Measurements from ENCODE around the gene SCIMP.

Gene SCIMP

GRCh38 chr17:5257124-5257523, 22.5 kb upstream of the SCIMP start:
- ChIA-PET POLR2A (no interaction called here), CTCF (no interaction called here)
- TF ChIP-seq ARNT (IDR thresholded peaks at IDR 0.05) (no peak), FOXK2 (IDR thresholded peaks at IDR 0.05) (no peak), NFRKB (IDR thresholded peaks at IDR 0.05) (no peak), FOXM1 (IDR thresholded peaks at IDR 0.05; ENCODE audit: borderline replicate concordance) (no peak), PKNOX1 (IDR thresholded peaks at IDR 0.05) (no peak), ZNF384 (IDR thresholded peaks at IDR 0.05) (no peak), TARDBP (IDR thresholded peaks at IDR 0.05) (no peak), SUZ12 (IDR thresholded peaks at IDR 0.05) (no peak)
- no peak for DNase-seq (ENCODE audit: extremely low spot score)

- TF ChIP-seq ZNF384 (IDR thresholded peaks at IDR 0.05) = no peak
- no peak for TF ChIP-seq SP1 (IDR thresholded peaks at IDR 0.05)
- TF ChIP-seq FOXA1 (IDR thresholded peaks at IDR 0.05) = no peak
- no peak for TF ChIP-seq NFRKB (IDR thresholded peaks at IDR 0.05)
- no peak for TF ChIP-seq ARNT (IDR thresholded peaks at IDR 0.05)
- no peak for TF ChIP-seq ELF4 (IDR thresholded peaks at IDR 0.05)
- no peak for TF ChIP-seq TARDBP (IDR thresholded peaks at IDR 0.05)
- no peak for TF ChIP-seq FOXK2 (IDR thresholded peaks at IDR 0.05)
- TF ChIP-seq CTBP1 (IDR thresholded peaks at IDR 0.05; ENCODE audit: borderline replicate concordance) = no peak
- TF ChIP-seq HDGF (IDR thresholded peaks at IDR 0.05; ENCODE audit: borderline replicate concordance) = no peak
- no peak for TF ChIP-seq SUZ12 (IDR thresholded peaks at IDR 0.05)
- no peak for TF ChIP-seq LEF1 (IDR thresholded peaks at IDR 0.05; ENCODE audit: borderline replicate concordance)
- TF ChIP-seq BHLHE40 (IDR thresholded peaks at IDR 0.05; ENCODE audit: borderline replicate concordance) = no peak
- no peak for DNase-seq (ENCODE audit: extremely low spot score)
- CTCF ChIA-PET = no interaction called here
- POLR2A ChIA-PET = interaction anchor here (1.0 kb wide), 1 partner anchor 135 kb away, joined by 3 read pairs; no protein-coding TSS in a partner anchor
These were observed 20.4 kb upstream of the SCIMP start for GRCh38 chr17:5254903-5255521.

GRCh38 chr17:5254414-5254813, 19.8 kb upstream of the SCIMP start:
- no peak for DNase-seq (ENCODE audit: extremely low spot score)
- TF ChIP-seq SUZ12 (IDR thresholded peaks at IDR 0.05) = no peak
- peak; percentile 50; the same call in 1 of the 2 replicates for TF ChIP-seq PKNOX1 (IDR thresholded peaks at IDR 0.05)
- ChIA-PET CTCF (no interaction called here), POLR2A (interaction anchor here (1.0 kb wide), 1 partner anchor 136 kb away, joined by 3 read pairs; no protein-coding TSS in a partner anchor)

- TF ChIP-seq NFRKB (IDR thresholded peaks at IDR 0.05) (no peak), FOXK2 (IDR thresholded peaks at IDR 0.05) (no peak), HDGF (IDR thresholded peaks at IDR 0.05; ENCODE audit: borderline replicate concordance) (no peak), CTBP1 (IDR thresholded peaks at IDR 0.05; ENCODE audit: borderline replicate concordance) (no peak), BHLHE40 (IDR thresholded peaks at IDR 0.05; ENCODE audit: borderline replicate concordance) (no peak), SP1 (IDR thresholded peaks at IDR 0.05) (no peak), SUZ12 (IDR thresholded peaks at IDR 0.05) (no peak), FOXA1 (IDR thresholded peaks at IDR 0.05) (no peak), PKNOX1 (IDR thresholded peaks at IDR 0.05) (no peak), TARDBP (IDR thresholded peaks at IDR 0.05) (no peak), ARNT (IDR thresholded peaks at IDR 0.05) (no peak), L3MBTL2 (conservative IDR thresholded peaks at IDR 0.05) (no peak), FOXM1 (IDR thresholded peaks at IDR 0.05; ENCODE audit: borderline replicate concordance) (no peak), ZNF384 (IDR thresholded peaks at IDR 0.05) (no peak), LEF1 (IDR thresholded peaks at IDR 0.05; ENCODE audit: borderline replicate concordance) (no peak)
- ChIA-PET POLR2A (no interaction called here), CTCF (interaction anchor here (1.3 kb wide), 1 partner anchor 190 kb away, joined by 3 read pairs; the partner anchor contains the start of gene C1QBP)
- peak; percentile 75 for DNase-seq (ENCODE audit: extremely low spot score)
These were observed 15.0 kb upstream of the SCIMP start for GRCh38 chr17:5249615-5250014.

- TF ChIP-seq FOXM1 (IDR thresholded peaks at IDR 0.05; ENCODE audit: borderline replicate concordance) = no peak
- TF ChIP-seq BHLHE40 (IDR thresholded peaks at IDR 0.05; ENCODE audit: borderline replicate concordance) = no peak
- POLR2A ChIA-PET = no interaction called here
- CTCF ChIA-PET = no interaction called here
- DNase-seq (ENCODE audit: extremely low spot score) = no peak
These were observed 14.3 kb upstream of the SCIMP start for GRCh38 chr17:5248821-5249479.

GRCh38 chr17:5247621-5248020, 13.0 kb upstream of the SCIMP start:
- ChIA-PET CTCF (no interaction called here), POLR2A (no interaction called here)
- DNase-seq (ENCODE audit: extremely low spot score) = no peak

More at GRCh38 chr17:5247621-5248020, 13.0 kb upstream of the SCIMP start:
- no peak for TF ChIP-seq L3MBTL2 (conservative IDR thresholded peaks at IDR 0.05)
- TF ChIP-seq FOXA1 (IDR thresholded peaks at IDR 0.05) = no peak
- no peak for TF ChIP-seq FOXM1 (IDR thresholded peaks at IDR 0.05; ENCODE audit: borderline replicate concordance)
- no peak for TF ChIP-seq TARDBP (IDR thresholded peaks at IDR 0.05)
- no peak for TF ChIP-seq BHLHE40 (IDR thresholded peaks at IDR 0.05; ENCODE audit: borderline replicate concordance)
- TF ChIP-seq SP1 (IDR thresholded peaks at IDR 0.05) = no peak
- TF ChIP-seq ZNF384 (IDR thresholded peaks at IDR 0.05) = no peak
- TF ChIP-seq HDGF (IDR thresholded peaks at IDR 0.05; ENCODE audit: borderline replicate concordance) = no peak
- TF ChIP-seq CTBP1 (IDR thresholded peaks at IDR 0.05; ENCODE audit: borderline replicate concordance) = no peak
- TF ChIP-seq ELF4 (IDR thresholded peaks at IDR 0.05) = no peak
- no peak for TF ChIP-seq NFRKB (IDR thresholded peaks at IDR 0.05)
- no peak for TF ChIP-seq ARNT (IDR thresholded peaks at IDR 0.05)
- TF ChIP-seq SUZ12 (IDR thresholded peaks at IDR 0.05) = no peak
- TF ChIP-seq PKNOX1 (IDR thresholded peaks at IDR 0.05) = no peak
- TF ChIP-seq FOXK2 (IDR thresholded peaks at IDR 0.05) = no peak
- TF ChIP-seq LEF1 (IDR thresholded peaks at IDR 0.05; ENCODE audit: borderline replicate concordance) = no peak

Measured in HEK293T (cell line).